NT2/D1 (cell line): ENCODE results near the gene ZC3H7B.

Experiments used
- YY1 ChIP-seq: IDR thresholded peaks from 2 replicates; pipeline ENCODE4 v1.6.1; 2011; ENCODE audit not compliant: insufficient read length, insufficient read depth
- ZNF274 ChIP-seq: IDR thresholded peaks from 2 replicates; pipeline ENCODE4 v1.6.1; 2011; ENCODE audit warnings: mild to moderate bottlenecking, low read depth, low read length

- TF ChIP-seq ZNF274 = no peak
- no peak for TF ChIP-seq YY1
Observed at GRCh38 chr22:41405588-41405987, 104.3 kb downstream of the ZC3H7B start.
